ENCODE measurements around the gene MORC1. TPM values are rescaled to one million over a fixed set of nuclear protein-coding genes. Genes with fewer than 3 reads are reported as not detected.

Gene MORC1
- total and polyA plus RNA-seq, 12 donors, result 0.06 to 0.15 (median 0.11) TPM; not detected in 9

GRCh38 chr3:109066864-109067263 is 51.1 kb downstream of the MORC1 start:
- no peaks in the 10 kb centered on the region for H3K27me3 ChIP-seq
- H3K36me3 ChIP-seq (replicated peaks in 1 of 2), result no peaks in the 10 kb centered on the region
- no peak for DNase-seq
- no peaks in the 10 kb centered on the region for H3K4me1 ChIP-seq (replicated peaks in 1 of 2)
- no peak for TF ChIP-seq POLR2A (IDR thresholded peaks at IDR 0.05)
- no peak for TF ChIP-seq CTCF (IDR thresholded peaks at IDR 0.05)
- WGBS, 4 donors, result 86 to 95% (median 90%) methylated on average over 3 of the region's 3 CpGs
- H3K9me3 ChIP-seq (replicated peaks in 1 of 3), result no peaks in the 10 kb centered on the region
- H3K4me3 ChIP-seq, result no peak overlapping the region
- H3K27ac ChIP-seq, result no peak overlapping the region
- intact Hi-C loops (cut with DNase I), result no loop called here

- no peaks in the 10 kb centered on the region for H3K27me3 ChIP-seq
- WGBS, 4 donors, result 34 to 55% (median 44%) methylated on average over 5 of the region's 5 CpGs
- peaks cover 0 to 4% of the 10 kb centered on the region in 2 donors for H3K4me1 ChIP-seq (replicated peaks in 1 of 2)
- H3K27ac ChIP-seq, result no peak overlapping the region
- no peak for DNase-seq
- TF ChIP-seq CTCF (IDR thresholded peaks at IDR 0.05) (no peak), POLR2A (IDR thresholded peaks at IDR 0.05) (no peak)
- H3K4me3 ChIP-seq, result no peak overlapping the region
- intact Hi-C loops (cut with DNase I), result loop anchor here in 1 of 2 donors (10.0 kb wide), 1 partner anchor 166 kb away; no protein-coding TSS in a partner anchor
- H3K36me3 ChIP-seq (replicated peaks in 1 of 2), result no peaks in the 10 kb centered on the region
- no peaks in the 10 kb centered on the region for H3K9me3 ChIP-seq (replicated peaks in 1 of 3)
Observed at GRCh38 chr3:109059264-109059663, 58.7 kb downstream of the MORC1 start.

- peaks cover 0 to 4% of the 10 kb centered on the region in 2 donors for H3K4me1 ChIP-seq (replicated peaks in 1 of 2)
- no peaks in the 10 kb centered on the region for H3K27me3 ChIP-seq
- intact Hi-C loops (cut with DNase I), result loop anchor here in 1 of 2 donors (10.0 kb wide), 1 partner anchor 167 kb away; no protein-coding TSS in a partner anchor
- H3K27ac ChIP-seq, result no peak overlapping the region
- TF ChIP-seq CTCF (IDR thresholded peaks at IDR 0.05), result no peak
- no peak for TF ChIP-seq POLR2A (IDR thresholded peaks at IDR 0.05)
- DNase-seq, result no peak
- no peaks in the 10 kb centered on the region for H3K36me3 ChIP-seq (replicated peaks in 1 of 2)
- WGBS, 4 donors, result 75 to 86% (median 79%) methylated on average over 3 of the region's 3 CpGs
- H3K4me3 ChIP-seq, result no peak overlapping the region
- H3K9me3 ChIP-seq (replicated peaks in 1 of 3), result no peaks in the 10 kb centered on the region
Observed at GRCh38 chr3:109057616-109058015, 60.3 kb downstream of the MORC1 start.

- H3K4me3 ChIP-seq, result no peak overlapping the region
- WGBS, 4 donors, result 84 to 90% (median 86%) methylated on average over 3 of the region's 3 CpGs
- intact Hi-C loops (cut with DNase I), result loop anchor here in 1 of 2 donors (10.0 kb wide), 1 partner anchor 168 kb away; no protein-coding TSS in a partner anchor
- TF ChIP-seq CTCF (IDR thresholded peaks at IDR 0.05) (no peak), POLR2A (IDR thresholded peaks at IDR 0.05) (no peak)
- H3K27me3 ChIP-seq, result no peaks in the 10 kb centered on the region
- no peak for DNase-seq
- H3K9me3 ChIP-seq (replicated peaks in 1 of 3), result no peaks in the 10 kb centered on the region
- peaks cover 0 to 4% of the 10 kb centered on the region in 2 donors for H3K4me1 ChIP-seq (replicated peaks in 1 of 2)
- H3K36me3 ChIP-seq (replicated peaks in 1 of 2), result no peaks in the 10 kb centered on the region
- no peak overlapping the region for H3K27ac ChIP-seq
Observed at GRCh38 chr3:109057056-109057455, 60.9 kb downstream of the MORC1 start.

All from adrenal gland (tissue), 12 donors.